Stimulated activated CD4-positive, alpha-beta T cell treated with anti-CD3 and anti-CD28 coated beads, Interleukin-1b, Interleukin-23, amount 100 ng/mL, for 4 hours (primary cell): Measurements from ENCODE around the gene UTP14C.
"Not testable (repeated sequence)": the region's sequence is repeated elsewhere in the genome, so short reads cannot be mapped to it uniquely, and the experiment has no call there.

Source experiments
- DNase-seq, 2 donors: peaks; one replicate each; pipeline ENCODE4 v3.0.0-alpha.2; 2020; ENCODE audit warnings: low read depth in 2 of 2

Gene UTP14C

GRCh38 chr13:52048516-52048915, 24.0 kb downstream of the UTP14C start:
- DNase-seq = no peak

GRCh38 chr13:52051400-52051799, 26.9 kb downstream of the UTP14C start:
- DNase-seq = no peak

GRCh38 chr13:52053460-52053859, 29.0 kb downstream of the UTP14C start:
- DNase-seq = no peak

GRCh38 chr13:52061064-52061463, 36.6 kb downstream of the UTP14C start:
- not testable (repeated sequence) for DNase-seq

- no peak for DNase-seq
Observed at GRCh38 chr13:52061587-52061986, 37.1 kb downstream of the UTP14C start.

- no peak for DNase-seq
Observed at GRCh38 chr13:52067237-52067636, 42.7 kb downstream of the UTP14C start.

- DNase-seq = no peak
Observed at GRCh38 chr13:52070929-52071523, 46.5 kb downstream of the UTP14C start.
